ENCODE measurements around the gene PNCK. TPM values are rescaled to one million over a fixed set of nuclear protein-coding genes. Genes with fewer than 3 reads are reported as not detected.

PNCK gene
- polyA plus RNA-seq, 4 donors = 1.1 to 54.5 (median 1.4) TPM; not detected in 1

DNA sequence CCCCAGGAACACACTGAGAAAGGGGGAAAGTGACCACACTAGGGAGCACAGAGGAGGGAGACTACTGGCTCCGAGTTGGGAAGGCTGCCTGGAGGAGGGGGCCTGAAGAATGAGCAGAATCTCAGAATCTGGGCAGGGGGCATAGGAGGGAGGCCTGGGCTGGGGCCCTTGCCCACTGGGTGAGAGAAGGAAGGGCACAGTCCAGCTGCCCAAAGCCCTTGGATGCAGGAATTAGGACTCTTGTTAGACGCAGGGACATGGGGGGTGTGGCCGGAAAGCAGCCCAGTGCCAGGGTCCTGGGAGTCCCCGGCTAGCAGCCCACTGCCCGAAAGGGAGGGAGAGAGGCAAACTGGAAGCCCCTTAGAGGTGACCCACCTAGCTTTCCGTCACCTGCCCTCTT is 28.5 kb downstream of the PNCK start:
- Histone ChIP-seq H3K4me3 (ENCODE audit: low read depth in 1 of 3, low read length in 3 of 3) (no peak overlapping the region), H3K36me3 (ENCODE audit: control insufficient read depth in 3 of 3, insufficient read depth in 2 of 3, low read depth in 1 of 3, low read length in 3 of 3) (no peaks in the 10 kb centered on the region), H3K4me1 (ENCODE audit: control insufficient read depth in 3 of 3, insufficient read depth in 2 of 3, low read depth in 1 of 3, low read length in 2 of 3) (no peaks in the 10 kb centered on the region), H3K27me3 (ENCODE audit: control insufficient read depth in 3 of 3, insufficient read depth in 3 of 3, low read length in 3 of 3) (peaks cover 19 to 66% (median 23%) of the 10 kb centered on the region in 3 donors), H3K9me3 (ENCODE audit: control insufficient read depth in 2 of 2, insufficient read depth in 1 of 2, low read depth in 1 of 2, low read length in 1 of 2) (no peaks in the 10 kb centered on the region), H3K27ac (ENCODE audit: low read depth in 1 of 3, low read length in 2 of 3) (no peak overlapping the region)
- 43 to 74% (median 53%) methylated on average over 5 to 6 of the region's 6 CpGs for WGBS, 3 donors
- FAIRE-seq (no peak), DNase-seq (no peak)

- Histone ChIP-seq H3K36me3 (ENCODE audit: control insufficient read depth in 3 of 3, insufficient read depth in 2 of 3, low read depth in 1 of 3, low read length in 3 of 3) (no peaks in the 10 kb centered on the region), H3K27ac (ENCODE audit: low read depth in 1 of 3, low read length in 2 of 3) (no peak overlapping the region), H3K9me3 (ENCODE audit: control insufficient read depth in 2 of 2, insufficient read depth in 1 of 2, low read depth in 1 of 2, low read length in 1 of 2) (no peaks in the 10 kb centered on the region), H3K27me3 (ENCODE audit: control insufficient read depth in 3 of 3, insufficient read depth in 3 of 3, low read length in 3 of 3) (peaks cover 19 to 69% (median 23%) of the 10 kb centered on the region in 3 donors), H3K4me1 (ENCODE audit: control insufficient read depth in 3 of 3, insufficient read depth in 2 of 3, low read depth in 1 of 3, low read length in 2 of 3) (no peaks in the 10 kb centered on the region), H3K4me3 (ENCODE audit: low read depth in 1 of 3, low read length in 3 of 3) (no peak overlapping the region)
- 6 to 33% (median 26%) methylated on average over 7 to 46 of the region's 46 CpGs for whole genome bisulfite sequencing, 3 donors
- no peak for FAIRE-seq
- DNase-seq = no peak
Measured at GRCh38 chrX:153644356-153645125, 29.1 kb downstream of the PNCK start.

- Histone ChIP-seq H3K36me3 (ENCODE audit: control insufficient read depth in 3 of 3, insufficient read depth in 2 of 3, low read depth in 1 of 3, low read length in 3 of 3) (no peaks in the 10 kb centered on the region), H3K4me1 (ENCODE audit: control insufficient read depth in 3 of 3, insufficient read depth in 2 of 3, low read depth in 1 of 3, low read length in 2 of 3) (no peaks in the 10 kb centered on the region), H3K4me3 (ENCODE audit: low read depth in 1 of 3, low read length in 3 of 3) (no peak overlapping the region), H3K9me3 (ENCODE audit: control insufficient read depth in 2 of 2, insufficient read depth in 1 of 2, low read depth in 1 of 2, low read length in 1 of 2) (no peaks in the 10 kb centered on the region), H3K27me3 (ENCODE audit: control insufficient read depth in 3 of 3, insufficient read depth in 3 of 3, low read length in 3 of 3) (peaks cover 19 to 67% (median 22%) of the 10 kb centered on the region in 3 donors), H3K27ac (ENCODE audit: low read depth in 1 of 3, low read length in 2 of 3) (no peak overlapping the region)
- DNase-seq (peak in 1 of 2 donors; percentile 49), FAIRE-seq (no peak)
- 2 to 48% (median 11%) methylated on average over 46 to 84 of the region's 84 CpGs for WGBS, 3 donors
Measured at GRCh38 chrX:153643431-153644351, 29.9 kb downstream of the PNCK start.

- DNase-seq (no peak), FAIRE-seq (no peak)
- H3K4me1 ChIP-seq (ENCODE audit: control insufficient read depth in 3 of 3, insufficient read depth in 2 of 3, low read depth in 1 of 3, low read length in 2 of 3) = no peaks in the 10 kb centered on the region
- H3K27ac ChIP-seq (ENCODE audit: low read depth in 1 of 3, low read length in 2 of 3) = no peak overlapping the region
- H3K4me3 ChIP-seq (ENCODE audit: low read depth in 1 of 3, low read length in 3 of 3) = no peak overlapping the region
- H3K27me3 ChIP-seq (ENCODE audit: control insufficient read depth in 3 of 3, insufficient read depth in 3 of 3, low read length in 3 of 3) = peaks cover 16 to 60% (median 19%) of the 10 kb centered on the region in 3 donors
- H3K36me3 ChIP-seq (ENCODE audit: control insufficient read depth in 3 of 3, insufficient read depth in 2 of 3, low read depth in 1 of 3, low read length in 3 of 3) = no peaks in the 10 kb centered on the region
- 3 to 34% (median 5%) methylated on average over 23 to 48 of the region's 48 CpGs for WGBS, 3 donors
- no peaks in the 10 kb centered on the region for H3K9me3 ChIP-seq (ENCODE audit: control insufficient read depth in 2 of 2, insufficient read depth in 1 of 2, low read depth in 1 of 2, low read length in 1 of 2)
Measured at GRCh38 chrX:153642655-153643430, 30.8 kb downstream of the PNCK start.

DNA sequence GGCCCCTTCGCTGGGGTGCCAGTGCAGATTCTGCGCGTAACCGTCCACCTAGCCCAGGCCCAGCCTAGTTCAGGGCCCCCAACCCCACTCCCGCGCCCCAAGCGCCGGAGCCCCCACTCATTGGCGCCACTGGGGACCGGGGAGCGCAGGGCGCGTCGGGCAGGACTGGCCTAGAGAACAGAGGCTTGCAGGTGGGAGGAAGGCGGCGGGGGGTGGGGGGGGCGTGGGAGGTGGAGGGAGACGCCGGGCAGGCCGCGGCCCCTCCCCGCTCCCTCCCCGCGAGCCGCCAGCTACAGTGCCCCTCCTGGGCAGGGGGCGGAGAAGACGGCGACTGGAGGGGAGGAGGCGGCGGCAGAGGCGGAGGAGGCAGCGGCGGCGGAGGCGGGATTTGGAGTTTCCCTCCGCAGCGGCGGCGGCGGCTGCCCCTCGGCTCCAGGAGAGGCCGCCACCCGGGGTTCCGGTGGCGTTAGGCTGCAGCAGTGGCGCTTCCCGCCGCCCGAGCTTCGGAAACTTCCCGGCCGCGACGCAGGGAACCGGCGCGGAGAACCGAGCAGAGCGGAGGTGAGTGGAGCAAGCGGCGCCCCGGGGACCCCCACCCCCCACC is 31.5 kb downstream of the PNCK start:
- FAIRE-seq = no peak
- DNase-seq = peak in 1 of 2 donors; percentile 10
- no peaks in the 10 kb centered on the region for H3K4me1 ChIP-seq (ENCODE audit: control insufficient read depth in 3 of 3, insufficient read depth in 2 of 3, low read depth in 1 of 3, low read length in 2 of 3)
- H3K27me3 ChIP-seq (ENCODE audit: control insufficient read depth in 3 of 3, insufficient read depth in 3 of 3, low read length in 3 of 3) = peaks cover 15 to 54% (median 16%) of the 10 kb centered on the region in 3 donors
- WGBS, 3 donors = 2 to 27% (median 11%) methylated on average over 10 to 58 of the region's 62 CpGs
- no peak overlapping the region for H3K4me3 ChIP-seq (ENCODE audit: low read depth in 1 of 3, low read length in 3 of 3)
- H3K9me3 ChIP-seq (ENCODE audit: control insufficient read depth in 2 of 2, insufficient read depth in 1 of 2, low read depth in 1 of 2, low read length in 1 of 2) = no peaks in the 10 kb centered on the region
- no peak overlapping the region for H3K27ac ChIP-seq (ENCODE audit: low read depth in 1 of 3, low read length in 2 of 3)
- no peaks in the 10 kb centered on the region for H3K36me3 ChIP-seq (ENCODE audit: control insufficient read depth in 3 of 3, insufficient read depth in 2 of 3, low read depth in 1 of 3, low read length in 3 of 3)

DNA sequence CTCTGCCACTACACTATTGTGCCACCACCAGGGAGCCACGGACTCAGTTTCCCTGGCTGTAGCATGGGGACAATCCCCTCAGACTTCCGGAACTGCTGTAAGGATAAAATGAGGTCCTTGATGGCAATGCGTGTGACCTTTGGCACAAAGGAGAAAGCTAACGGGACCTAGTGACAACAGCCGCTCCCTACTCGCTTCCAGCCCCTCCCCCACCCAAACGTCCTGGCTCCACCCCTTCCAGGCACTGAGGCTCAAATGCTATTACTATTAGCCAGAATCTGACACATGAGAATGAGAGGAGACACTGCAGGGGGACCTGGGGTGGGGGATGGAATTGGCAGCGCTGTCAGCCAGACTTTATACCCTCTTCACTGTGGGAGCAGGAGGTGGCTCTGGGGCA is 32.0 kb downstream of the PNCK start:
- H3K27ac ChIP-seq (ENCODE audit: low read depth in 1 of 3, low read length in 2 of 3) = no peak overlapping the region
- no peaks in the 10 kb centered on the region for H3K36me3 ChIP-seq (ENCODE audit: control insufficient read depth in 3 of 3, insufficient read depth in 2 of 3, low read depth in 1 of 3, low read length in 3 of 3)
- H3K4me3 ChIP-seq (ENCODE audit: low read depth in 1 of 3, low read length in 3 of 3) = no peak overlapping the region
- WGBS, 3 donors = 5 to 29% (median 9%) methylated on average over 8 of the region's 8 CpGs
- no peaks in the 10 kb centered on the region for H3K9me3 ChIP-seq (ENCODE audit: control insufficient read depth in 2 of 2, insufficient read depth in 1 of 2, low read depth in 1 of 2, low read length in 1 of 2)
- DNase-seq (peak in 1 of 2 donors; percentile 24), FAIRE-seq (no peak)
- peaks cover 12 to 52% (median 16%) of the 10 kb centered on the region in 3 donors for H3K27me3 ChIP-seq (ENCODE audit: control insufficient read depth in 3 of 3, insufficient read depth in 3 of 3, low read length in 3 of 3)
- H3K4me1 ChIP-seq (ENCODE audit: control insufficient read depth in 3 of 3, insufficient read depth in 2 of 3, low read depth in 1 of 3, low read length in 2 of 3) = no peaks in the 10 kb centered on the region

- FAIRE-seq (no peak), DNase-seq (no peak)
- Histone ChIP-seq H3K27ac (ENCODE audit: low read depth in 1 of 3, low read length in 2 of 3) (no peak overlapping the region), H3K9me3 (ENCODE audit: control insufficient read depth in 2 of 2, insufficient read depth in 1 of 2, low read depth in 1 of 2, low read length in 1 of 2) (no peaks in the 10 kb centered on the region), H3K4me1 (ENCODE audit: control insufficient read depth in 3 of 3, insufficient read depth in 2 of 3, low read depth in 1 of 3, low read length in 2 of 3) (no peaks in the 10 kb centered on the region), H3K4me3 (ENCODE audit: low read depth in 1 of 3, low read length in 3 of 3) (no peak overlapping the region), H3K36me3 (ENCODE audit: control insufficient read depth in 3 of 3, insufficient read depth in 2 of 3, low read depth in 1 of 3, low read length in 3 of 3) (no peaks in the 10 kb centered on the region), H3K27me3 (ENCODE audit: control insufficient read depth in 3 of 3, insufficient read depth in 3 of 3, low read length in 3 of 3) (peaks cover 10 to 45% (median 16%) of the 10 kb centered on the region in 3 donors)
- WGBS, 3 donors = 42 to 62% (median 58%) methylated on average over 21 to 26 of the region's 26 CpGs
Measured at GRCh38 chrX:153640736-153641575, 32.7 kb downstream of the PNCK start.
